Tibial nerve (tissue), 4 donors: ENCODE results near the gene ABHD17B. TPM values are rescaled to one million over a fixed set of nuclear protein-coding genes. Genes with fewer than 3 reads are reported as not detected.

ENCODE experiments used
- DNase-seq, 2 donors: peaks; one replicate each; pipeline ENCODE4 v3.0.0-alpha.2; 2019; ENCODE audit warnings: low spot score in 2 of 2
- H3K27ac ChIP-seq, 4 donors: fragments of 200-600 bp; sonication (generic) in 3 of 4; one replicate each; pipeline ENCODE4 v1.5.1; 2017 to 2019; ENCODE audit warnings: mild to moderate bottlenecking in 1 of 4
- H3K27me3 ChIP-seq, 2 donors: fragments of 200-600 bp; sonication (generic) in 1 of 2; one replicate each; pipeline versions ENCODE4 v1.5.1 to v1.6.0; 2017 to 2019
- H3K36me3 ChIP-seq, 3 donors: fragments of 200-600 bp; sonication (generic); one replicate each; pipeline ENCODE4 v1.5.1; 2018 to 2019
- H3K4me1 ChIP-seq, 4 donors: fragments of 200-600 bp; sonication (generic) in 3 of 4; one replicate each; pipeline ENCODE4 v1.5.1; 2017 to 2019
- H3K4me3 ChIP-seq, 4 donors: fragments of 200-600 bp; sonication (generic) in 3 of 4; one replicate each; pipeline ENCODE4 v1.5.1; 2017 to 2019; ENCODE audit warnings: mild to moderate bottlenecking in 1 of 4, moderate library complexity in 1 of 4
- H3K9me3 ChIP-seq, 4 donors: fragments of 200-600 bp; sonication (generic) in 3 of 4; one replicate each; pipeline ENCODE4 v1.5.1; 2017 to 2019
- EP300 ChIP-seq, 2 donors: sonication (generic); formaldehyde crosslinking; IDR thresholded peaks; one replicate each; pipeline ENCODE4 v1.6.1; 2017; ENCODE audit warnings: antibody characterized with exemption in 2 of 2, mild to moderate bottlenecking in 1 of 2
- POLR2A ChIP-seq, 2 donors: fragments of 450-650 bp; IDR thresholded peaks; one replicate each; pipeline ENCODE4 v1.6.1; 2017; ENCODE audit warnings: antibody characterized with exemption in 2 of 2, mild to moderate bottlenecking in 2 of 2, moderate library complexity in 2 of 2
- WGBS, 2 donors: methylation state at CpG; one replicate each; pipeline ENCODE4 v1.1.5; 2018; 5-methylcytosine and 5-hydroxymethylcytosine counted together
- small RNA-seq: library from RNA; depleted of rRNA; stranded (forward); fragments of <200 nt; gene quantifications from one replicate; pipeline ENCODE3, GENCODE V24; 2016
- total RNA-seq, 4 donors: library from RNA; depleted of rRNA; stranded (reverse); fragments of >200 nt; gene quantifications; one replicate each; pipeline ENCODE4 v1.1.0, GENCODE V29; 2016
- TF ChIP-seq, protein P1 (sequence below), 5 experiments: fragments of 200-600 bp in 3 of 5; fragments of 450-650 bp in 2 of 5; sonication (generic) in 3 of 5; IDR thresholded peaks; one replicate each; pipeline ENCODE4 v1.5.1; 2016 to 2019; ENCODE audit warnings: antibody characterized with exemption in 5 of 5, mild to moderate bottlenecking in 3 of 5, moderate library complexity in 2 of 5

Gene ABHD17B
- total RNA-seq, 4 donors from 2014 or later, result 10.5 to 23.8 (median 18.3) TPM

DNA sequence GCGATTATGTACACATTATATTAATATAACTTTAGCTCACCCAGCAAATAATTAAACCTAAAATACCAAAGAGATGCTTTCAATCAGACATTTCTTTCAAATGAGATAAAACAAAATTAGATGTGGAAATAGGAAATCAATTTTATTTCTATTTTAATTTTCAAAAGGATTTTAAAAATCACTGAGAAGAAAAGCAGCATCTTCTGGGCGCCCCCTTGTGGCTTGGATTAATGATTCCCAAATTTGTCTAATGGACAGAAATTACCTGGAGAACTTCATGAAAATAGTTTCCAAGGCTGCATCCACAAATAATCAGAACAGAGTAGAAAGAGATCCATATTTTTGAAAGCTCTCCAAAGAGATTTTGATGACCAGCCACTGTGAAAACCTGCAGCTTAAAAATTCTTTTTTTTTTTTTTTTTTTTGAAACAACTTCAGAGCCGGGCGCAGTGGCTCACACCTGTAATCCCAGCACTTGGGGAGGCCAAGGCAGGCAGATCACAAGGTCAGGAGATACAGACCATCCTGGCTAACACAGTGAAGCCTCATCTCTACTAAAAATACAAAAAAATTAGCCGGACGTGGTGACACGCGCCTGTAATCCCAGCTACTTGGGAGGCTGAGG is 91.8 kb downstream of the ABHD17B start:
- Histone ChIP-seq H3K27ac (no peak overlapping the region), H3K4me3 (no peak overlapping the region), H3K9me3 (no peaks in the 10 kb centered on the region), H3K27me3 (no peaks in the 10 kb centered on the region), H3K36me3 (no peaks in the 10 kb centered on the region), H3K4me1 (no peaks in the 10 kb centered on the region)
- peak in 1 of 2 donors; percentile 50 for DNase-seq
- no peak for TF ChIP-seq POLR2A (IDR thresholded peaks at IDR 0.05)
- TF ChIP-seq, protein P1, sequence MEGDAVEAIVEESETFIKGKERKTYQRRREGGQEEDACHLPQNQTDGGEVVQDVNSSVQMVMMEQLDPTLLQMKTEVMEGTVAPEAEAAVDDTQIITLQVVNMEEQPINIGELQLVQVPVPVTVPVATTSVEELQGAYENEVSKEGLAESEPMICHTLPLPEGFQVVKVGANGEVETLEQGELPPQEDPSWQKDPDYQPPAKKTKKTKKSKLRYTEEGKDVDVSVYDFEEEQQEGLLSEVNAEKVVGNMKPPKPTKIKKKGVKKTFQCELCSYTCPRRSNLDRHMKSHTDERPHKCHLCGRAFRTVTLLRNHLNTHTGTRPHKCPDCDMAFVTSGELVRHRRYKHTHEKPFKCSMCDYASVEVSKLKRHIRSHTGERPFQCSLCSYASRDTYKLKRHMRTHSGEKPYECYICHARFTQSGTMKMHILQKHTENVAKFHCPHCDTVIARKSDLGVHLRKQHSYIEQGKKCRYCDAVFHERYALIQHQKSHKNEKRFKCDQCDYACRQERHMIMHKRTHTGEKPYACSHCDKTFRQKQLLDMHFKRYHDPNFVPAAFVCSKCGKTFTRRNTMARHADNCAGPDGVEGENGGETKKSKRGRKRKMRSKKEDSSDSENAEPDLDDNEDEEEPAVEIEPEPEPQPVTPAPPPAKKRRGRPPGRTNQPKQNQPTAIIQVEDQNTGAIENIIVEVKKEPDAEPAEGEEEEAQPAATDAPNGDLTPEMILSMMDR (IDR thresholded peaks at IDR 0.05), result peak; percentile 57 to 84 (median 59)
- 85% methylated on average over 8 of the region's 8 CpGs for whole genome bisulfite sequencing, 2 donors

DNA sequence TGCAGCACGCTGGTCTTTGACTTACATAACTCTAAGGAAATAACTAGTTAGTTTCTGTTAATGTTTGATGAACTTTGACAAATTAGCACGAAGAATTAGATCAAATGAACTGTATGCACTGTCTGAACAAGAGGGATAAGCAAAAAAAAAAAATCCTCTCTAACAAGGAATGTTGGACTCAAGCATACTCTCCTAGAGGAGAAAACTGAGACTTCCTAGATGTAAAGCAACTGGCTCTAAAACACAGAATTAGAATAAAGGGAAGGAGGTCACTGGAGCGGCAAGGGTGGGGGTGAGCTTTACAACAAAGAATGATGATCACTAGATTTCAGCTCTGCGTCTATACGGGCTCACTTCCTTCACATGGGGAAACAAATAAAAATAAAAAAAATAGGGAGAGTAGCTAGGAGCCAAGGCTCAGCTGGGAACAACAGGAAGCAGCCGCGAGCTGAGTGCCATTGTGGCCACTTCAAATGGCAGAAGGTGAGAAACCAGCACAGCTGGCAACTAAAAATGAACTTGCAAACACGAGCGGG is 94.0 kb downstream of the ABHD17B start:
- TF ChIP-seq, protein P1 (IDR thresholded peaks at IDR 0.05), result no peak
- no peak for TF ChIP-seq EP300 (IDR thresholded peaks at IDR 0.05)
- TF ChIP-seq POLR2A (IDR thresholded peaks at IDR 0.05), result no peak
- H3K4me3 ChIP-seq, result no peak overlapping the region
- H3K4me1 ChIP-seq, result no peaks in the 10 kb centered on the region
- H3K27ac ChIP-seq, result no peak overlapping the region
- no peaks in the 10 kb centered on the region for H3K9me3 ChIP-seq
- no peak for DNase-seq
- 62 to 67% methylated on average over 9 of the region's 9 CpGs for WGBS, 2 donors
- no peaks in the 10 kb centered on the region for H3K36me3 ChIP-seq
- H3K27me3 ChIP-seq, result no peaks in the 10 kb centered on the region

Small RNA genes within 50 kb of the gene (small RNA-seq; reads per million reads assigned to genes)
- not detected for gene RF00019

Other genes with a start within 250 kb of the ABHD17B start
- gene CEMIP2, start 142.7 kb downstream of the ABHD17B start, total RNA-seq, result 100 to 1,000 TPM; 107 to 126 (median 118) TPM
- gene C9orf85, start 446 bp upstream of the ABHD17B start, total RNA-seq, result 10 to 100 TPM; 12.3 to 18.4 (median 16.0) TPM
- gene C9orf57, start 149.4 kb upstream of the ABHD17B start, total RNA-seq, result not detected
- 1 to 10 TPM in 2 of 4 donors, not detected in 2; 1.0 to 1.3 TPM for gene GDA, start 238.2 kb upstream of the ABHD17B start, total RNA-seq